ENCODE measurements around the gene RAB22A.
"Not testable (repeated sequence)": the region's sequence is repeated elsewhere in the genome, so short reads cannot be mapped to it uniquely, and the experiment has no call there.

The RAB22A gene

GRCh38 chr20:58389968-58390658, 80.6 kb downstream of the RAB22A start:
- DNase-seq = no peak

- no peak for DNase-seq
Measured at GRCh38 chr20:58390659-58391035, 81.1 kb downstream of the RAB22A start.

- no peak for DNase-seq
Measured at GRCh38 chr20:58392286-58392685, 82.8 kb downstream of the RAB22A start.

GRCh38 chr20:58393299-58393698, 83.8 kb downstream of the RAB22A start:
- DNase-seq = no peak

- no peak for DNase-seq
Measured at GRCh38 chr20:58394801-58395200, 85.3 kb downstream of the RAB22A start.

GRCh38 chr20:58395604-58396003, 86.1 kb downstream of the RAB22A start:
- no peak for DNase-seq

GRCh38 chr20:58397429-58397828, 87.9 kb downstream of the RAB22A start:
- DNase-seq = no peak

- DNase-seq = no peak
Measured at GRCh38 chr20:58398254-58398653, 88.7 kb downstream of the RAB22A start.

GRCh38 chr20:58399926-58400325, 90.4 kb downstream of the RAB22A start:
- no peak for DNase-seq

GRCh38 chr20:58401162-58401561, 91.6 kb downstream of the RAB22A start:
- DNase-seq = no peak

GRCh38 chr20:58402305-58402704, 92.8 kb downstream of the RAB22A start:
- no peak for DNase-seq

- no peak for DNase-seq
Measured at GRCh38 chr20:58402827-58403226, 93.3 kb downstream of the RAB22A start.

- no peak for DNase-seq
Measured at GRCh38 chr20:58403272-58403671, 93.8 kb downstream of the RAB22A start.

GRCh38 chr20:58405504-58406291, 96.2 kb downstream of the RAB22A start:
- DNase-seq = no peak

- no peak for DNase-seq
Measured at GRCh38 chr20:58406422-58407001, 97.0 kb downstream of the RAB22A start.

GRCh38 chr20:58407201-58407873, 97.8 kb downstream of the RAB22A start:
- DNase-seq = no peak

GRCh38 chr20:58407966-58408557, 98.5 kb downstream of the RAB22A start:
- DNase-seq = peak; percentile 74

- DNase-seq = peak; percentile 21
Measured at GRCh38 chr20:58408603-58409246, 99.2 kb downstream of the RAB22A start.

GRCh38 chr20:58414216-58414615, 104.7 kb downstream of the RAB22A start:
- not testable (repeated sequence) for DNase-seq

GRCh38 chr20:58414786-58415185, 105.3 kb downstream of the RAB22A start:
- DNase-seq = not testable (repeated sequence)

- no peak for DNase-seq
Measured at GRCh38 chr20:58416057-58416456, 106.5 kb downstream of the RAB22A start.

- DNase-seq = no peak
Measured at GRCh38 chr20:58416835-58417234, 107.3 kb downstream of the RAB22A start.

Data from activated CD4-positive, alpha-beta T cell treated with anti-CD3 and anti-CD28 coated beads, Interleukin-2, Interleukin-6, amounts not matched to agents 100 ng/mL and 50 ng/mL, durations not matched to agents 16 hours and 8 hours (primary cell).